ENCODE data around the gene NPTX1.

NPTX1 gene

GRCh38 chr17:80443916-80444643 lies 32.3 kb downstream of the NPTX1 start:
- Histone ChIP-seq H3K4me3 (no peak overlapping the region), H3K27ac (no peak overlapping the region)
- no peak for TF ChIP-seq CTCF (IDR thresholded peaks at IDR 0.05)
- no peak for DNase-seq (ENCODE audit: low spot score)

- no peak overlapping the region for H3K27ac ChIP-seq
- H3K4me3 ChIP-seq = no peak overlapping the region
- no peak for TF ChIP-seq CTCF (IDR thresholded peaks at IDR 0.05)
- no peak for DNase-seq (ENCODE audit: low spot score)
Observed at GRCh38 chr17:80443498-80443897, 32.9 kb downstream of the NPTX1 start.

GRCh38 chr17:80442764-80443163 lies 33.6 kb downstream of the NPTX1 start:
- no peak for TF ChIP-seq CTCF (IDR thresholded peaks at IDR 0.05)
- H3K27ac ChIP-seq = no peak overlapping the region
- no peak for DNase-seq (ENCODE audit: low spot score)
- H3K4me3 ChIP-seq = no peak overlapping the region

- DNase-seq (ENCODE audit: low spot score) = no peak
- no peak overlapping the region for H3K4me3 ChIP-seq
- no peak for TF ChIP-seq CTCF (IDR thresholded peaks at IDR 0.05)
- no peak overlapping the region for H3K27ac ChIP-seq
Observed at GRCh38 chr17:80442323-80442659, 34.1 kb downstream of the NPTX1 start.

GRCh38 chr17:80441598-80442322 lies 34.6 kb downstream of the NPTX1 start:
- TF ChIP-seq CTCF (IDR thresholded peaks at IDR 0.05) = no peak
- Histone ChIP-seq H3K27ac (no peak overlapping the region), H3K4me3 (no peak overlapping the region)
- DNase-seq (ENCODE audit: low spot score) = no peak

- H3K27ac ChIP-seq = no peak overlapping the region
- no peak for TF ChIP-seq CTCF (IDR thresholded peaks at IDR 0.05)
- DNase-seq (ENCODE audit: low spot score) = no peak
Observed at GRCh38 chr17:80441133-80441578, 35.3 kb downstream of the NPTX1 start.

GRCh38 chr17:80439499-80439898 lies 36.9 kb downstream of the NPTX1 start:
- no peak for DNase-seq (ENCODE audit: low spot score)
- Histone ChIP-seq H3K4me3 (no peak overlapping the region), H3K27ac (no peak overlapping the region)
- TF ChIP-seq CTCF (IDR thresholded peaks at IDR 0.05) = no peak

More at GRCh38 chr17:80441133-80441578, 35.3 kb downstream of the NPTX1 start:
- no peak overlapping the region for H3K4me3 ChIP-seq

All from coronary artery (tissue), 2 donors.